ENCODE measurements around the gene CD177. TPM values are rescaled to one million over a fixed set of nuclear protein-coding genes. Genes with fewer than 3 reads are reported as not detected.

Gene CD177
- total and polyA plus RNA-seq, 5 donors from 2014 or later: 0.29 to 0.36 TPM; not detected in 3

DNA sequence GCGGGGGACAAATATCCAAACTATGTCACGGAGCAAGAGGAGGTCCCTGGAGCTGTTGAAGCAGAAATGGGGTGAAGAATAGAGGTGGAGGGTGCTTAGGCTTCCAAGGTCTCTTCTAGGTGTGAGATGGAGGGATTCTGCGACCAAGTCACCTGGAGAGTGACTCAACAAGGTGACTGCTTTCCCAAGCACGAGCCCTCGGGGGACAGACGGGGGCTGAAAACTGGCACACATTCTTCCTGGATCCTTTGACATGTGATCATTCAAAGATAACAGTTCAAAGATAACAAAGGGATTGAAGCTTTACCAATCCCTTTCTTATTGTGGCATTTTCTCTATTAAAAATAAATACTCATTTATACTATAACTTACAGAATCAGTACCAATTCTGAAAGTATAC, 59.0 kb downstream of the CD177 start:
- H3K27ac Mint-ChIP-seq: no peak overlapping the region
- H3K4me3 Mint-ChIP-seq: no peak overlapping the region
- Histone ChIP-seq H3K27me3 (ENCODE audit: control insufficient read depth, insufficient read depth, low read length) (no peaks in the 10 kb centered on the region), H3K27ac (ENCODE audit: insufficient read depth, low read length, poor library complexity, severe bottlenecking) (no peak overlapping the region), H3K36me3 (ENCODE audit: control insufficient read depth, insufficient read depth, low read length) (no peaks in the 10 kb centered on the region), H3K9me3 (ENCODE audit: control insufficient read depth in 2 of 2, low read length in 2 of 2) (no peaks in the 10 kb centered on the region), H3K4me3 (ENCODE audit: low read depth, low read length) (no peak overlapping the region), H3K4me1 (ENCODE audit: control insufficient read depth, insufficient read depth, low read length, poor library complexity, severe bottlenecking) (no peaks in the 10 kb centered on the region)
- H3K4me1 Mint-ChIP-seq: no peaks in the 10 kb centered on the region
- H3K36me3 Mint-ChIP-seq: peaks cover 3% of the 10 kb centered on the region
- no peak for ATAC-seq (ENCODE audit: low read depth in 2 of 2)
- no peak for DNase-seq
- H3K27me3 Mint-ChIP-seq: no peaks in the 10 kb centered on the region
- H3K9me3 Mint-ChIP-seq: peaks cover 0 to 4% (median 0%) of the 10 kb centered on the region in 7 donors

Other genes with a start within 250 kb of the CD177 start
- not detected for gene PSG5, start 167.2 kb upstream of the CD177 start, total RNA-seq
- gene PSG5, start 167.2 kb upstream of the CD177 start, polyA plus RNA-seq: not detected
- gene PSG4, start 148.0 kb upstream of the CD177 start, total RNA-seq: 0.76 TPM
- not detected for gene PSG4, start 148.0 kb upstream of the CD177 start, polyA plus RNA-seq
- gene PSG9, start 84.2 kb upstream of the CD177 start, total RNA-seq: not detected
- gene PSG9, start 84.2 kb upstream of the CD177 start, polyA plus RNA-seq: not detected
- not detected for gene TEX101, start 61.2 kb downstream of the CD177 start, total RNA-seq
- gene TEX101, start 61.2 kb downstream of the CD177 start, polyA plus RNA-seq: not detected
- gene LYPD3, start 111.9 kb downstream of the CD177 start, total RNA-seq: 12.7 TPM
- 1 to 10 TPM; 1.8 to 6.5 (median 4.3) TPM for gene LYPD3, start 111.9 kb downstream of the CD177 start, polyA plus RNA-seq
- 64.1 TPM for gene PHLDB3, start 151.1 kb downstream of the CD177 start, total RNA-seq
- 1 to 10 TPM; 1.5 to 4.4 (median 3.6) TPM for gene PHLDB3, start 151.1 kb downstream of the CD177 start, polyA plus RNA-seq
- 22.8 TPM for gene ETHE1, start 173.5 kb downstream of the CD177 start, total RNA-seq
- 10 to 100 TPM; 55.1 to 73.5 (median 64.4) TPM for gene ETHE1, start 173.5 kb downstream of the CD177 start, polyA plus RNA-seq
- 3.3 TPM for gene ZNF575, start 179.5 kb downstream of the CD177 start, total RNA-seq
- 1 to 10 TPM in 3 of 4 donors, under 1 TPM in 1; 0.83 to 1.6 (median 1.3) TPM for gene ZNF575, start 179.5 kb downstream of the CD177 start, polyA plus RNA-seq
- gene XRCC1, start 221.8 kb downstream of the CD177 start, total RNA-seq: 35.4 TPM
- 10 to 100 TPM; 19.8 to 26.9 (median 24.3) TPM for gene XRCC1, start 221.8 kb downstream of the CD177 start, polyA plus RNA-seq
- gene PINLYP, start 222.1 kb downstream of the CD177 start, total RNA-seq: not detected
- gene PINLYP, start 222.1 kb downstream of the CD177 start, polyA plus RNA-seq: 1 to 10 TPM in 1 of 4 donors, under 1 TPM in 3; 0.42 to 1.3 (median 0.65) TPM
- 40.9 TPM for gene IRGQ, start 242.4 kb downstream of the CD177 start, total RNA-seq
- 1 to 10 TPM in 3 of 4 donors, under 1 TPM in 1; 0.54 to 3.0 (median 1.5) TPM for gene IRGQ, start 242.4 kb downstream of the CD177 start, polyA plus RNA-seq
- gene ZNF576, start 242.9 kb downstream of the CD177 start, total RNA-seq: 8.7 TPM
- gene ZNF576, start 242.9 kb downstream of the CD177 start, polyA plus RNA-seq: 10 to 100 TPM in 2 of 4 donors, 1 to 10 TPM in 2; 5.5 to 11.0 (median 9.9) TPM

Measured in CD4-positive, CD25-positive, alpha-beta regulatory T cell (primary cell).